GM12873 (cell line): Measurements from ENCODE around the gene AIPL1.
A peak's percentile ranks its signal among the peaks of the same experiment; 100 is the strongest.

ENCODE experiments used
- CTCF ChIP-seq: IDR thresholded peaks from 2 replicates; pipeline ENCODE4 v1.5.1; 2012; ENCODE audit warnings: low read depth, mild to moderate bottlenecking, moderate library complexity, low read length, control low read depth; ENCODE audit not compliant: insufficient read depth; ENCODE audit errors: missing control alignments

Gene AIPL1

GRCh38 chr17:6422654-6423241, 12.2 kb downstream of the AIPL1 start:
- TF ChIP-seq CTCF = no peak

GRCh38 chr17:6421700-6422604, 13.0 kb downstream of the AIPL1 start:
- peak; percentile 89 for TF ChIP-seq CTCF

GRCh38 chr17:6420173-6420641, 14.7 kb downstream of the AIPL1 start:
- TF ChIP-seq CTCF = peak; percentile 53

- TF ChIP-seq CTCF = no peak
These were observed 19.3 kb downstream of the AIPL1 start for GRCh38 chr17:6415616-6416015.

- TF ChIP-seq CTCF = peak; percentile 64
These were observed 21.9 kb downstream of the AIPL1 start for GRCh38 chr17:6413065-6413464.

- TF ChIP-seq CTCF = no peak
These were observed 26.2 kb downstream of the AIPL1 start for GRCh38 chr17:6408735-6409134.

- no peak for TF ChIP-seq CTCF
These were observed 26.6 kb downstream of the AIPL1 start for GRCh38 chr17:6408276-6408675.
